Endothelial cell of umbilical vein (primary cell): ENCODE measurements around the gene GALNT4. TPM values are rescaled to one million over a fixed set of nuclear protein-coding genes. Genes with fewer than 3 reads are reported as not detected.

Experiments
- BruUV-seq: library from RNA; stranded (reverse); fragments of 400-500 nt; replicated peaks from 2 replicates; lab custom pipeline; 2021; lab: Mats Ljungman, UMichigan
- CTCF ChIA-PET: fragments of 300-600, 350-600 bp; sonication (Branson Sonifier 250); formaldehyde crosslinking; loops from one replicate; lab custom pipeline; 2021; ENCODE audit warnings: antibody characterized with exemption, inconsistent platforms; lab: Charles Lee
- POLR2A ChIA-PET: fragments of 300-600, 350-600 bp; sonication (Branson Sonifier 250); formaldehyde crosslinking; loops from one replicate; lab custom pipeline; 2021; ENCODE audit warnings: antibody characterized with exemption, inconsistent platforms; lab: Charles Lee
- DNase-seq: peaks from one replicate; pipeline ENCODE4 v3.0.0-alpha.2; 2011; ENCODE audit warnings: low read depth, low spot score
- FAIRE-seq: peaks from 2 replicates; lab custom pipeline; 2011; peaks lifted over from hg19 to GRCh38; lab: Jason Lieb, UNC
- H2AFZ ChIP-seq: 2 replicates; pipeline ENCODE4 v1.6.0; 2012; ENCODE audit warnings: low read depth, low read length, control low read depth, inconsistent platforms
- H3K27ac ChIP-seq: 2 replicates; pipeline ENCODE4 v1.5.1; 2011; ENCODE audit warnings: low read depth, mild to moderate bottlenecking, control low read depth, low read length, moderate library complexity; ENCODE audit not compliant: insufficient read depth
- H3K27me3 ChIP-seq, 2 experiments: 2 replicates each; pipeline versions ENCODE4 v1.6.0 to v1.6.1; 2011; ENCODE audit warnings: low read length in 2 of 2, mixed read lengths in 1 of 2; ENCODE audit not compliant: control insufficient read depth in 2 of 2, insufficient read depth in 2 of 2
- H3K36me3 ChIP-seq, 2 experiments: 2 replicates in 1 of 2; 3 replicates in 1 of 2; pipeline ENCODE4 v1.5.1; 2011; ENCODE audit warnings: low read length in 2 of 2, mild to moderate bottlenecking in 1 of 2, moderate library complexity in 1 of 2; ENCODE audit not compliant: control insufficient read depth in 2 of 2, insufficient read depth in 2 of 2; ENCODE audit errors: extremely low read depth in 1 of 2
- H3K4me1 ChIP-seq: 3 replicates; pipeline ENCODE4 v1.5.1; 2011; ENCODE audit warnings: mild to moderate bottlenecking, low read length; ENCODE audit not compliant: control insufficient read depth, insufficient read depth; ENCODE audit errors: extremely low read depth
- H3K4me2 ChIP-seq: 2 replicates; pipeline ENCODE4 v1.6.1; 2011; ENCODE audit warnings: low read length, control low read depth, mixed read lengths; ENCODE audit not compliant: insufficient read depth
- H3K4me3 ChIP-seq, 3 experiments: fragments of 200-600 bp in 1 of 3; sonication (generic), shearing (Covaris generic) in 1 of 3; replicated peaks in 1 of 3; 2 replicates each; pipeline ENCODE4 v1.5.1; 2011 to 2016; ENCODE audit warnings: control low read depth in 3 of 3, low read length in 3 of 3, mild to moderate bottlenecking in 2 of 3, inconsistent platforms in 1 of 3, low read depth in 1 of 3, moderate library complexity in 1 of 3; ENCODE audit not compliant: insufficient read depth in 1 of 3
- H3K79me2 ChIP-seq: 2 replicates; pipeline ENCODE4 v1.6.0; 2012; ENCODE audit warnings: low read length, inconsistent platforms; ENCODE audit not compliant: control insufficient read depth, insufficient read depth
- H3K9ac ChIP-seq: replicated peaks from 2 replicates; pipeline ENCODE3; 2011; ENCODE audit warnings: low read length, control low read depth; ENCODE audit not compliant: insufficient read depth; ENCODE audit errors: extremely low read depth
- H3K9me1 ChIP-seq: replicated peaks from 3 replicates; pipeline ENCODE4 v1.6.0; 2011; ENCODE audit warnings: mild to moderate bottlenecking, low read length; ENCODE audit not compliant: control insufficient read depth, insufficient read depth; ENCODE audit errors: extremely low read depth
- H3K9me3 ChIP-seq: replicated peaks from 2 replicates; pipeline ENCODE4 v1.5.1; 2012; ENCODE audit warnings: low read length, inconsistent platforms; ENCODE audit not compliant: control insufficient read depth, insufficient read depth
- H4K20me1 ChIP-seq: replicated peaks from 2 replicates; pipeline ENCODE3; 2011; ENCODE audit warnings: mild to moderate bottlenecking, low read length; ENCODE audit not compliant: control insufficient read depth, insufficient read depth; ENCODE audit errors: extremely low read depth
- CTCF ChIP-seq, 2 donors: IDR thresholded peaks; 1 replicate in 1 of 2; 2 replicates in 1 of 2; pipeline ENCODE4 v1.5.1; 2011; ENCODE audit warnings: low read length in 2 of 2, mild to moderate bottlenecking in 2 of 2, moderate library complexity in 2 of 2, control low read depth in 1 of 2, inconsistent platforms in 1 of 2, low read depth in 1 of 2; ENCODE audit not compliant: insufficient read depth in 1 of 2; ENCODE audit errors: extremely low read depth in 1 of 2
- EZH2 ChIP-seq: IDR thresholded peaks from 2 replicates; pipeline ENCODE4 v1.6.1; 2012; ENCODE audit warnings: borderline replicate concordance, low read depth, mild to moderate bottlenecking, moderate library complexity, low read length, inconsistent platforms; ENCODE audit not compliant: severe bottlenecking
- FOS ChIP-seq: IDR thresholded peaks from 2 replicates; pipeline ENCODE4 v1.6.1; 2011; ENCODE audit warnings: mild to moderate bottlenecking, low read length, moderate library complexity, borderline replicate concordance; ENCODE audit not compliant: insufficient read depth
- GATA2 ChIP-seq: IDR thresholded peaks from 2 replicates; pipeline ENCODE4 v1.7.0; 2011; ENCODE audit warnings: low read depth, mild to moderate bottlenecking, moderate library complexity, mixed read lengths, low read length; ENCODE audit not compliant: insufficient read length, insufficient read depth
- JUN ChIP-seq: IDR thresholded peaks from 2 replicates; pipeline ENCODE4 v1.6.1; 2011; ENCODE audit warnings: borderline replicate concordance, low read depth; ENCODE audit not compliant: insufficient read length, insufficient read depth
- MYC ChIP-seq: IDR thresholded peaks from one replicate; pipeline ENCODE4 v1.6.1; 2011; ENCODE audit warnings: mild to moderate bottlenecking, low read depth, low read length
- POLR2A ChIP-seq: IDR thresholded peaks from 2 replicates; pipeline ENCODE4 v1.6.1; 2012; ENCODE audit warnings: low read depth, mild to moderate bottlenecking, control low read depth, low read length
- POLR2AphosphoS5 ChIP-seq: IDR thresholded peaks from 2 replicates; pipeline ENCODE4 v1.6.1; 2012; ENCODE audit warnings: low read depth, mild to moderate bottlenecking, control low read depth, low read length, moderate library complexity; ENCODE audit not compliant: insufficient read depth
- dilution Hi-C: fragments of 300-500 bp; cut with MboI; formaldehyde crosslinking; loops from one replicate; pipeline ENCODE4 v1.15.0; 2019; ENCODE audit warnings: low sequenced_read_pairs; ENCODE audit not compliant: extremely low pct_ligation_motif_present
- intact Hi-C: fragments of 100-400 bp; cut with micrococcal nuclease; formaldehyde crosslinking; loops from one replicate; pipeline ENCODE4 v1.10.0; 2022
- polyA plus RNA-seq, 4 experiments: library from polyadenylated mRNA; depleted of rRNA in 3 of 4; stranded (reverse) in 3 of 4; unstranded in 1 of 4; fragments of >200 nt; gene quantifications; 2 replicates each; pipeline versions ENCODE4 v1.2.1 to v1.2.3, GENCODE V29; 2011 to 2012; ENCODE audit warnings: missing spikeins in 1 of 4
- total RNA-seq: library from RNA; stranded (reverse); gene quantifications from 2 replicates; pipeline ENCODE4 v1.2.3, GENCODE V29; 2021
- TF ChIP-seq, protein P1 (sequence below): IDR thresholded peaks from 2 replicates; pipeline ENCODE4 v1.6.1; 2011; ENCODE audit not compliant: insufficient read depth, insufficient read length

The GALNT4 gene
- total and polyA plus RNA-seq, 2 donors (not counting 3 experiments of a cell fraction or from before 2014, with no cell fraction given): 2.0 to 9.8 TPM

DNA sequence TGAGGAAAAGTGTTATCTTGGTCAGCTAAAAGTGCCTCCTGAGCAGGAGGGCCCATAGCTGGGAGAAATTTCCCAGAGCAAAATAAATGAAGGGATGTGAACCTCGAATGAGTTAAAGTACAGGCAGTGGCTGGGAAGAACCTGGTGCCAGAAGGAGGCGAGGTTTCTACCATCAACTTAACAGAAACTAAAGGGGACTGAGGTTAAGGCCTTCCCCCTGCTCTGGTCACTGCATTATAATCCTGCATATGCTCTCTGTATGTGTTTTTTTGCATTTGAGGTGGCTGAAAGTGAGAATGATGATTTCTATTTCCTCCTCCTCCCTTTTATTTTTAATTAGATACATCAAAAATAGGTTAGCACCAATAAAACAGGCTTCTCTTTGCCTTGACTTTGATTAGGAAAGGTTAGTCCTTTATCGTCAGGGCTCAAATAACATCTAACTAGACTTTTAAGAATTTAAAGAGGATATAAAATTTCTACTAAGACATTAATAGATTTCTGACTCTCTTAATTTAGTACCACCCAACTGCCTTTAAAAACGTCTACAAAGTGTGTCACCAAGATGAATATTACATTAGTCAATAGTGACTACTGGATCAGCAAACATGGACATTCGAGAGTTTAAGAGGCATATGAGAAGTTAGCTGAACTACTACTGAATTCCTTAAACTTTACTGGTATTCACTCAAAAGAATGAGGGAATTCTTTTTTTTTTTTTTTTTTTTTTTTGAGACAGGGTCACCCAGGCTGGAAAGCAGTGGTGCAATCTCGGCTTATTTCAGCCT lies 49.2 kb downstream of the GALNT4 start:
- BruUV-seq: no TSS peak
- no peak overlapping the region for H3K27ac ChIP-seq
- no peak for FAIRE-seq
- intact Hi-C loops (no loop called here), dilution Hi-C loops (no loop called here)
- no peak overlapping the region for H3K4me2 ChIP-seq
- no peaks in the 10 kb centered on the region for H3K79me2 ChIP-seq
- no peaks in the 10 kb centered on the region for H3K9me3 ChIP-seq
- no peaks in the 10 kb centered on the region for H3K36me3 ChIP-seq
- H3K4me1 ChIP-seq: peaks cover 6% of the 10 kb centered on the region
- no peak overlapping the region for H3K9ac ChIP-seq
- no peak overlapping the region for H3K4me3 ChIP-seq
- H3K9me1 ChIP-seq: no peaks in the 10 kb centered on the region
- TF ChIP-seq EZH2 (no peak), MYC (no peak), JUN (no peak), FOS (no peak), POLR2AphosphoS5 (no peak), CTCF (IDR thresholded peaks at IDR 0.05; ENCODE audit: extremely low read depth in 1 of 2, insufficient read depth in 1 of 2, low read depth in 1 of 2, low read length in 2 of 2) (no peak), GATA2 (no peak), POLR2A (no peak)
- TF ChIP-seq, protein P1, sequence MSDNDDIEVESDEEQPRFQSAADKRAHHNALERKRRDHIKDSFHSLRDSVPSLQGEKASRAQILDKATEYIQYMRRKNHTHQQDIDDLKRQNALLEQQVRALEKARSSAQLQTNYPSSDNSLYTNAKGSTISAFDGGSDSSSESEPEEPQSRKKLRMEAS: no peak
- no peak overlapping the region for H2AFZ ChIP-seq
- DNase-seq: no peak
- H3K27me3 ChIP-seq: no peaks in the 10 kb centered on the region
- POLR2A ChIA-PET: no interaction called here
- CTCF ChIA-PET: interaction anchor here (1.1 to 2.3 kb wide), 2 partner anchors 13 to 458 kb away, joined by 3 to 10 read pairs; no protein-coding TSS in a partner anchor
- no peaks in the 10 kb centered on the region for H4K20me1 ChIP-seq
